Nephron progenitor cell (in vitro differentiated cells): ENCODE data around the gene PPM1G.

Experiments used
- DNase-seq: peaks from one replicate; pipeline ENCODE4 v3.0.0; 2021
- H3K27ac Mint-ChIP-seq: 2 replicates; pipeline ENCODE4 v1.8.0; 2021; ENCODE audit warnings: mild to moderate bottlenecking, moderate library complexity, mixed read lengths
- H3K27me3 Mint-ChIP-seq: 2 replicates; pipeline ENCODE4 v1.8.0; 2021; ENCODE audit warnings: mild to moderate bottlenecking, low read depth, mixed read lengths; ENCODE audit not compliant: poor library complexity
- H3K36me3 Mint-ChIP-seq: 2 replicates; pipeline ENCODE4 v1.8.0; 2021; ENCODE audit warnings: low read depth, mixed read lengths
- H3K4me1 Mint-ChIP-seq: 2 replicates; pipeline ENCODE4 v1.8.0; 2021; ENCODE audit warnings: mixed read lengths
- H3K4me3 Mint-ChIP-seq: 2 replicates; pipeline ENCODE4 v1.8.0; 2021; ENCODE audit warnings: mild to moderate bottlenecking, moderate library complexity, mixed read lengths
- H3K9me3 Mint-ChIP-seq: 2 replicates; pipeline ENCODE4 v1.8.0; 2021; ENCODE audit warnings: mild to moderate bottlenecking, moderate library complexity, mixed read lengths
- CTCF ChIP-seq: fragments of 200-600 bp; sonication (generic); IDR thresholded peaks from 2 replicates; pipeline ENCODE4 v1.5.0; 2021; ENCODE audit warnings: antibody characterized with exemption

PPM1G gene

GRCh38 chr2:27408601-27409320 is 630 bp downstream of the PPM1G start:
- H3K36me3 Mint-ChIP-seq: peaks cover 27% of the 10 kb centered on the region
- no peak for TF ChIP-seq CTCF
- H3K4me3 Mint-ChIP-seq: peak overlapping the region; percentile 85
- peak overlapping the region; percentile 77 for H3K27ac Mint-ChIP-seq
- peak; percentile 60 for DNase-seq
- H3K4me1 Mint-ChIP-seq: peaks cover 40% of the 10 kb centered on the region
- H3K9me3 Mint-ChIP-seq: peaks cover 9% of the 10 kb centered on the region
- H3K27me3 Mint-ChIP-seq: peaks cover 22% of the 10 kb centered on the region

GRCh38 chr2:27407798-27408491 is 1.4 kb downstream of the PPM1G start:
- H3K9me3 Mint-ChIP-seq: peaks cover 9% of the 10 kb centered on the region
- peak overlapping the region; percentile 85 for H3K4me3 Mint-ChIP-seq
- H3K36me3 Mint-ChIP-seq: peaks cover 33% of the 10 kb centered on the region
- H3K27ac Mint-ChIP-seq: peak overlapping the region; percentile 22
- peaks cover 39% of the 10 kb centered on the region for H3K4me1 Mint-ChIP-seq
- DNase-seq: peak; percentile 31
- H3K27me3 Mint-ChIP-seq: peaks cover 18% of the 10 kb centered on the region
- peak; percentile 63 for TF ChIP-seq CTCF

- no peak for DNase-seq
- Mint-ChIP-seq H3K4me1 (no peaks in the 10 kb centered on the region), H3K9me3 (peaks cover 4% of the 10 kb centered on the region), H3K36me3 (peaks cover 48% of the 10 kb centered on the region), H3K27me3 (no peaks in the 10 kb centered on the region), H3K4me3 (no peak overlapping the region), H3K27ac (peak overlapping the region; percentile 74)
- TF ChIP-seq CTCF: no peak
These were observed 8.8 kb downstream of the PPM1G start for GRCh38 chr2:27400348-27401135.

- no peak for DNase-seq
- Mint-ChIP-seq H3K27ac (peak overlapping the region; percentile 59), H3K4me1 (no peaks in the 10 kb centered on the region), H3K27me3 (no peaks in the 10 kb centered on the region), H3K36me3 (peaks cover 54% of the 10 kb centered on the region), H3K9me3 (peaks cover 4% of the 10 kb centered on the region), H3K4me3 (no peak overlapping the region)
- TF ChIP-seq CTCF: no peak
These were observed 10.4 kb downstream of the PPM1G start for GRCh38 chr2:27398962-27399361.

- H3K9me3 Mint-ChIP-seq: no peaks in the 10 kb centered on the region
- no peak overlapping the region for H3K27ac Mint-ChIP-seq
- DNase-seq: no peak
- TF ChIP-seq CTCF: no peak
- H3K36me3 Mint-ChIP-seq: peaks cover 56% of the 10 kb centered on the region
- H3K27me3 Mint-ChIP-seq: peaks cover 8% of the 10 kb centered on the region
- H3K4me3 Mint-ChIP-seq: no peak overlapping the region
- no peaks in the 10 kb centered on the region for H3K4me1 Mint-ChIP-seq
These were observed 16.2 kb downstream of the PPM1G start for GRCh38 chr2:27393225-27393624.
